Testis (tissue), 3 donors: ENCODE measurements around the gene SEPHS1. TPM values are rescaled to one million over a fixed set of nuclear protein-coding genes. Genes with fewer than 3 reads are reported as not detected.

Experiments used
- DNase-seq: peaks from one replicate; pipeline ENCODE4 v3.0.0-alpha.2; 2019
- H3K27ac ChIP-seq, 2 donors: fragments of 200-600 bp; sonication (generic); one replicate each; pipeline ENCODE4 v1.5.1; 2019
- H3K27me3 ChIP-seq: fragments of 200-600 bp; sonication (generic); one replicate; pipeline ENCODE4 v1.5.1; 2019
- H3K36me3 ChIP-seq: fragments of 200-600 bp; sonication (generic); one replicate; pipeline ENCODE4 v1.5.1; 2017; ENCODE audit warnings: low read depth; ENCODE audit errors: missing control alignments
- H3K4me1 ChIP-seq: fragments of 200-600 bp; sonication (generic); one replicate; pipeline ENCODE4 v1.5.1; 2019
- H3K4me3 ChIP-seq, 2 donors: fragments of 200-600 bp; sonication (generic); one replicate each; pipeline ENCODE4 v1.5.1; 2017 to 2019
- H3K9me3 ChIP-seq: fragments of 200-600 bp; sonication (generic); one replicate; pipeline ENCODE4 v1.5.1; 2017
- CTCF ChIP-seq, 3 experiments: fragments of 450-650 bp in 2 of 3; fragments of 200-600 bp in 1 of 3; sonication (generic) in 1 of 3; IDR thresholded peaks; one replicate each; pipeline ENCODE4 v1.5.1; 2016 to 2019; ENCODE audit warnings: antibody characterized with exemption in 3 of 3, mild to moderate bottlenecking in 2 of 3, moderate library complexity in 1 of 3
- POLR2A ChIP-seq: fragments of 450-650 bp; IDR thresholded peaks from one replicate; pipeline ENCODE4 v1.6.1; 2017; ENCODE audit warnings: antibody characterized with exemption, mild to moderate bottlenecking, moderate library complexity
- WGBS, 2 donors: methylation state at CpG; one replicate each; pipeline ENCODE4 v1.1.5; 2018; 5-methylcytosine and 5-hydroxymethylcytosine counted together
- intact Hi-C: fragments of 100-400 bp; cut with DNase I; formaldehyde crosslinking; loops from one replicate; pipeline ENCODE4 v1.15.1; 2023; ENCODE audit warnings: low total_unique reads
- polyA plus RNA-seq: library from polyadenylated mRNA; stranded (reverse); fragments of 350-450 nt; fragmentation: Illumina TruSeq; extraction: RNeasy Lipid Tissue Mini Kit (QIAGEN cat#74804); gene quantifications from one replicate; pipeline ENCODE4 v1.2.3, GENCODE V29; 2014; ENCODE audit warnings: low read depth, low replicate concordance; ENCODE audit not compliant: insufficient read depth
- total RNA-seq, 2 donors: library from RNA; depleted of rRNA; stranded (reverse); fragments of >200 nt; gene quantifications; one replicate each; pipeline ENCODE4 v1.2.3, GENCODE V29; 2016

Gene SEPHS1
- total and polyA plus RNA-seq, 3 donors from 2014 or later, result 31.1 to 48.3 (median 41.7) TPM

- no peak for TF ChIP-seq POLR2A
- TF ChIP-seq CTCF (IDR thresholded peaks at IDR 0.05), result no peak
- 58 to 60% methylated on average over 4 of the region's 4 CpGs for WGBS, 2 donors
- no peaks in the 10 kb centered on the region for H3K27me3 ChIP-seq
Observed at GRCh38 chr10:13393640-13394039, 45.5 kb upstream of the SEPHS1 start.

GRCh38 chr10:13392701-13393100 is 44.6 kb upstream of the SEPHS1 start:
- WGBS, 2 donors, result 91 to 92% methylated on average over 5 of the region's 5 CpGs
- TF ChIP-seq CTCF (IDR thresholded peaks at IDR 0.05) (no peak), POLR2A (no peak)
- intact Hi-C loops, result no loop called here

More at GRCh38 chr10:13393640-13394039, 45.5 kb upstream of the SEPHS1 start:
- Histone ChIP-seq H3K27ac (no peak overlapping the region), H3K4me3 (no peak overlapping the region), H3K4me1 (no peaks in the 10 kb centered on the region), H3K36me3 (no peaks in the 10 kb centered on the region), H3K9me3 (no peaks in the 10 kb centered on the region)
- intact Hi-C loops, result no loop called here
- DNase-seq, result no peak

GRCh38 chr10:13390604-13391522 is 42.8 kb upstream of the SEPHS1 start:
- no peaks in the 10 kb centered on the region for H3K4me1 ChIP-seq
- WGBS, 2 donors, result 45 to 51% methylated on average over 20 of the region's 20 CpGs
- DNase-seq, result no peak
- no peaks in the 10 kb centered on the region for H3K27me3 ChIP-seq
- no peak overlapping the region for H3K4me3 ChIP-seq
- no peaks in the 10 kb centered on the region for H3K36me3 ChIP-seq
- intact Hi-C loops, result no loop called here
- TF ChIP-seq POLR2A (no peak), CTCF (IDR thresholded peaks at IDR 0.05) (no peak)
- H3K9me3 ChIP-seq, result no peaks in the 10 kb centered on the region
- H3K27ac ChIP-seq, result no peak overlapping the region

More at GRCh38 chr10:13392701-13393100, 44.6 kb upstream of the SEPHS1 start:
- no peak for DNase-seq
- no peak overlapping the region for H3K27ac ChIP-seq
- H3K4me1 ChIP-seq, result no peaks in the 10 kb centered on the region
- no peaks in the 10 kb centered on the region for H3K36me3 ChIP-seq
- no peaks in the 10 kb centered on the region for H3K27me3 ChIP-seq
- no peak overlapping the region for H3K4me3 ChIP-seq
- no peaks in the 10 kb centered on the region for H3K9me3 ChIP-seq

- intact Hi-C loops, result no loop called here
- Histone ChIP-seq H3K27me3 (no peaks in the 10 kb centered on the region), H3K9me3 (no peaks in the 10 kb centered on the region), H3K4me3 (no peak overlapping the region), H3K4me1 (no peaks in the 10 kb centered on the region), H3K27ac (no peak overlapping the region), H3K36me3 (no peaks in the 10 kb centered on the region)
- no peak for DNase-seq
- WGBS, 2 donors, result 74 to 82% methylated on average over 3 of the region's 3 CpGs
- no peak for TF ChIP-seq POLR2A
- TF ChIP-seq CTCF (IDR thresholded peaks at IDR 0.05), result no peak
Observed at GRCh38 chr10:13388478-13389230, 40.6 kb upstream of the SEPHS1 start.
